Measurements from ENCODE around the gene PSPC1. TPM values are rescaled to one million over a fixed set of nuclear protein-coding genes. Genes with fewer than 3 reads are reported as not detected.
"Not testable (repeated sequence)": the region's sequence is repeated elsewhere in the genome, so short reads cannot be mapped to it uniquely, and the experiment has no call there.

Gene PSPC1
- total RNA-seq, 6 experiments from 2014 or later: 10.4 to 23.9 (median 16.4) TPM

DNA sequence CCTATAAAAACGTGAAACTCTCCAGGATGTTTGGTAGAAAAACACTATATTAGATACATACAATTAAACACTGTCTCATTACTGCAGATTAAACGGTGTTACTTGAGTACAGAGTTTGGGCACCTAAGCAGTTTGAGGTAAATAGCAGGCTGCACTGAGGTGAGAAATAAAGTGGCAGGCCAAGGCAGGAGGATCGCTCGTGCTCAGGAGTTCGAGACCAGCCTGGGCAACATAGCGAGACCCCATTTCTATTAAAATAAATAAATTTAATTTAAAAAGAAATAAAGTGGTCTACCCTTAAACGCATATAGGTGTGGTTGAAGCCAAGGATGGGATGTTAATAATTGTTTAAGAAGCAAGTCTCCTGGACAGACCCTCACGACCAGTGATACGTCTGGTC lies 1.2 kb downstream of the PSPC1 start:
- Histone ChIP-seq H3K27me3 (no peaks in the 10 kb centered on the region), H3K27ac (peak overlapping the region; percentile 88 to 95 (median 93)), H3K9me3 (no peaks in the 10 kb centered on the region), H3K4me3 (peak overlapping the region; percentile 86 to 97 (median 88)), H3K4me1 (no peaks in the 10 kb centered on the region), H3K36me3 (no peaks in the 10 kb centered on the region)
- ATAC-seq: no peak
- WGBS (ENCODE audit: insufficient coverage, low coverage, low lambda C conversion rate, missing lambda C conversion rate): 7% methylated on average over 9 of the region's 9 CpGs
- intact Hi-C loops (cut with DNase I): no loop called here
- DNase-seq: no peak
- no peak for TF ChIP-seq POLR2A (IDR thresholded peaks at IDR 0.05)
- TF ChIP-seq, protein P1, sequence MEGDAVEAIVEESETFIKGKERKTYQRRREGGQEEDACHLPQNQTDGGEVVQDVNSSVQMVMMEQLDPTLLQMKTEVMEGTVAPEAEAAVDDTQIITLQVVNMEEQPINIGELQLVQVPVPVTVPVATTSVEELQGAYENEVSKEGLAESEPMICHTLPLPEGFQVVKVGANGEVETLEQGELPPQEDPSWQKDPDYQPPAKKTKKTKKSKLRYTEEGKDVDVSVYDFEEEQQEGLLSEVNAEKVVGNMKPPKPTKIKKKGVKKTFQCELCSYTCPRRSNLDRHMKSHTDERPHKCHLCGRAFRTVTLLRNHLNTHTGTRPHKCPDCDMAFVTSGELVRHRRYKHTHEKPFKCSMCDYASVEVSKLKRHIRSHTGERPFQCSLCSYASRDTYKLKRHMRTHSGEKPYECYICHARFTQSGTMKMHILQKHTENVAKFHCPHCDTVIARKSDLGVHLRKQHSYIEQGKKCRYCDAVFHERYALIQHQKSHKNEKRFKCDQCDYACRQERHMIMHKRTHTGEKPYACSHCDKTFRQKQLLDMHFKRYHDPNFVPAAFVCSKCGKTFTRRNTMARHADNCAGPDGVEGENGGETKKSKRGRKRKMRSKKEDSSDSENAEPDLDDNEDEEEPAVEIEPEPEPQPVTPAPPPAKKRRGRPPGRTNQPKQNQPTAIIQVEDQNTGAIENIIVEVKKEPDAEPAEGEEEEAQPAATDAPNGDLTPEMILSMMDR (IDR thresholded peaks at IDR 0.05): no peak

- H3K27ac ChIP-seq: not testable (repeated sequence)
Observed at GRCh38 chr13:19780753-19781418, 1.9 kb downstream of the PSPC1 start.

GRCh38 chr13:19772306-19772705 lies 10.4 kb downstream of the PSPC1 start:
- intact Hi-C loops (cut with DNase I): no loop called here
- H3K9me3 ChIP-seq: no peaks in the 10 kb centered on the region
- no peak overlapping the region for H3K27ac ChIP-seq
- ATAC-seq (no peak), DNase-seq (peak in 1 of 3 donors; percentile 7)
- TF ChIP-seq, protein P1 (IDR thresholded peaks at IDR 0.05): no peak
- TF ChIP-seq POLR2A (IDR thresholded peaks at IDR 0.05): no peak
- H3K36me3 ChIP-seq: peaks cover 0 to 31% (median 13%) of the 10 kb centered on the region in 4 donors
- peaks cover 0 to 8% (median 3%) of the 10 kb centered on the region in 4 donors for H3K4me1 ChIP-seq
- no peaks in the 10 kb centered on the region for H3K27me3 ChIP-seq
- 98% methylated on average over 6 of the region's 6 CpGs for WGBS (ENCODE audit: insufficient coverage, low coverage, low lambda C conversion rate, missing lambda C conversion rate)
- no peak overlapping the region for H3K4me3 ChIP-seq

More at GRCh38 chr13:19780753-19781418, 1.9 kb downstream of the PSPC1 start:
- H3K27me3 ChIP-seq; intact Hi-C loops (cut with DNase I); H3K9me3 ChIP-seq; H3K4me1 ChIP-seq; ATAC-seq; H3K36me3 ChIP-seq; DNase-seq: not testable (repeated sequence)
- 80% methylated on average over 19 of the region's 22 CpGs for WGBS (ENCODE audit: insufficient coverage, low coverage, low lambda C conversion rate, missing lambda C conversion rate)
- peak overlapping the region in 2 of 3 donors; percentile 86 to 88 for H3K4me3 ChIP-seq

DNA sequence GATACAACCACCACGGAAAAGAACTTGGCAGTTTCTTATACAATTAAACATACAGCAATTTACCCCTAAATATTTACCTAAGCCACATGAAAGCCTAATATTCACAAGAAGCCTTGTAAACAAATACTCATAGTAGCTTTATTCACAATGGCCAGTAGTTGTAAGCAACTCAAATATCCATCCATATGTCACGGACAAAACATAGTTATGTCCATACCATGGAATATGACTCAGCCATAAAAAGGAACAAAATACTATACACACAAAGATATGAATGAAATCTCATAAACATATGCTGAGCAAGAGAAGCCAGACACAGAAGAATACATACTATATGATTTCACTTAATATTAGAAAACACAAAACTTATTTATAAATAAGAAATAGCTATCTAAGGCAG lies 12.9 kb downstream of the PSPC1 start:
- H3K27me3 ChIP-seq: no peaks in the 10 kb centered on the region
- peaks cover 0 to 31% (median 13%) of the 10 kb centered on the region in 4 donors for H3K36me3 ChIP-seq
- no peak overlapping the region for H3K4me3 ChIP-seq
- TF ChIP-seq, protein P1 (IDR thresholded peaks at IDR 0.05): no peak
- no peak for TF ChIP-seq POLR2A (IDR thresholded peaks at IDR 0.05)
- peaks cover 0 to 10% (median 4%) of the 10 kb centered on the region in 4 donors for H3K4me1 ChIP-seq
- WGBS (ENCODE audit: insufficient coverage, low coverage, low lambda C conversion rate, missing lambda C conversion rate): 93% methylated on average over 2 of the region's 2 CpGs
- intact Hi-C loops (cut with DNase I): no loop called here
- no peak overlapping the region for H3K27ac ChIP-seq
- no peaks in the 10 kb centered on the region for H3K9me3 ChIP-seq
- no peak for DNase-seq
- no peak for ATAC-seq

GRCh38 chr13:19767966-19768365 lies 14.8 kb downstream of the PSPC1 start:
- 43% methylated on average over 2 of the region's 2 CpGs for WGBS (ENCODE audit: insufficient coverage, low coverage, low lambda C conversion rate, missing lambda C conversion rate)
- Histone ChIP-seq H3K27me3 (no peaks in the 10 kb centered on the region), H3K36me3 (peaks cover 0 to 31% (median 13%) of the 10 kb centered on the region in 4 donors), H3K4me3 (no peak overlapping the region), H3K9me3 (no peaks in the 10 kb centered on the region), H3K27ac (no peak overlapping the region), H3K4me1 (peaks cover 0 to 10% (median 4%) of the 10 kb centered on the region in 4 donors)
- TF ChIP-seq POLR2A (IDR thresholded peaks at IDR 0.05): no peak
- TF ChIP-seq, protein P1 (IDR thresholded peaks at IDR 0.05): no peak
- DNase-seq (no peak), ATAC-seq (no peak)
- intact Hi-C loops (cut with DNase I): no loop called here
